ENCODE data around the gene LRP6.

DNA sequence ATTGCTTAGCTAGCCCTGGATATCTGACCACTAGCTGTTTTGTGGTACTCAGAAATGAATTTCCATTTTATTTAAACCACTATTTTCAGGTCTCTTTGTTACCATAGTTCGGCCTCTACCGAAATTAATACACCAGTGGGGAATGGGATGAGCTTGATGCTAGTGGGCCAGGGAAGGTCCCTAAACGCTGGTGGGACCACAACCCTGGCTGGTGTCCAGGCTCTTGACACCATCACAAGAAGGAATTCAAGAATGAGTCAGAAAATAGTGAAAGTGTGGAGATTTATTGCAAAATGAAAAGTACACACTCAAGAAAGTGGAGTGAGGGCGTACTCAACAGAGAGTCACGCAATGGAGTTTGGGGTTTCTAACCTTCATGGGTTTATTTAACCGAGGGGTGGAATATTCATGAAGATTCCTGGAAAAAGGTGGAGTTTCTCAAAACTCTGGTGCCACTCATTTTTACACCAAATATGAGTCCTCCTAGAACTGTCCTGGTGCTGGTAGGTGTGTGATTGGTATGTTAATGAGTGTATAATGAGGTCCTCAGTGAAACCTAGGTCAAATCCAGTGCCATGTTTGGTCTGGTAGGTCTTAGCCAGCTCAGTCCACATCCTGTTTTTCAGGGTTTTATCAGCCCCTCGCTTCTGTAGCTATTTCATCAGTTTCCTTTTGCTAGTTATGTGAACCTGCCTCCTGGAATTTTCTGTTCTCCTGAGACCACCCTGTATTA lies 38.9 kb upstream of the LRP6 start:
- TF ChIP-seq, protein P1, sequence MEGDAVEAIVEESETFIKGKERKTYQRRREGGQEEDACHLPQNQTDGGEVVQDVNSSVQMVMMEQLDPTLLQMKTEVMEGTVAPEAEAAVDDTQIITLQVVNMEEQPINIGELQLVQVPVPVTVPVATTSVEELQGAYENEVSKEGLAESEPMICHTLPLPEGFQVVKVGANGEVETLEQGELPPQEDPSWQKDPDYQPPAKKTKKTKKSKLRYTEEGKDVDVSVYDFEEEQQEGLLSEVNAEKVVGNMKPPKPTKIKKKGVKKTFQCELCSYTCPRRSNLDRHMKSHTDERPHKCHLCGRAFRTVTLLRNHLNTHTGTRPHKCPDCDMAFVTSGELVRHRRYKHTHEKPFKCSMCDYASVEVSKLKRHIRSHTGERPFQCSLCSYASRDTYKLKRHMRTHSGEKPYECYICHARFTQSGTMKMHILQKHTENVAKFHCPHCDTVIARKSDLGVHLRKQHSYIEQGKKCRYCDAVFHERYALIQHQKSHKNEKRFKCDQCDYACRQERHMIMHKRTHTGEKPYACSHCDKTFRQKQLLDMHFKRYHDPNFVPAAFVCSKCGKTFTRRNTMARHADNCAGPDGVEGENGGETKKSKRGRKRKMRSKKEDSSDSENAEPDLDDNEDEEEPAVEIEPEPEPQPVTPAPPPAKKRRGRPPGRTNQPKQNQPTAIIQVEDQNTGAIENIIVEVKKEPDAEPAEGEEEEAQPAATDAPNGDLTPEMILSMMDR (IDR thresholded peaks at IDR 0.05): no peak
- no peak for TF ChIP-seq POLR2AphosphoS5 (IDR thresholded peaks at IDR 0.05; ENCODE audit: low read depth, low read length)
- TF ChIP-seq, protein P2, sequence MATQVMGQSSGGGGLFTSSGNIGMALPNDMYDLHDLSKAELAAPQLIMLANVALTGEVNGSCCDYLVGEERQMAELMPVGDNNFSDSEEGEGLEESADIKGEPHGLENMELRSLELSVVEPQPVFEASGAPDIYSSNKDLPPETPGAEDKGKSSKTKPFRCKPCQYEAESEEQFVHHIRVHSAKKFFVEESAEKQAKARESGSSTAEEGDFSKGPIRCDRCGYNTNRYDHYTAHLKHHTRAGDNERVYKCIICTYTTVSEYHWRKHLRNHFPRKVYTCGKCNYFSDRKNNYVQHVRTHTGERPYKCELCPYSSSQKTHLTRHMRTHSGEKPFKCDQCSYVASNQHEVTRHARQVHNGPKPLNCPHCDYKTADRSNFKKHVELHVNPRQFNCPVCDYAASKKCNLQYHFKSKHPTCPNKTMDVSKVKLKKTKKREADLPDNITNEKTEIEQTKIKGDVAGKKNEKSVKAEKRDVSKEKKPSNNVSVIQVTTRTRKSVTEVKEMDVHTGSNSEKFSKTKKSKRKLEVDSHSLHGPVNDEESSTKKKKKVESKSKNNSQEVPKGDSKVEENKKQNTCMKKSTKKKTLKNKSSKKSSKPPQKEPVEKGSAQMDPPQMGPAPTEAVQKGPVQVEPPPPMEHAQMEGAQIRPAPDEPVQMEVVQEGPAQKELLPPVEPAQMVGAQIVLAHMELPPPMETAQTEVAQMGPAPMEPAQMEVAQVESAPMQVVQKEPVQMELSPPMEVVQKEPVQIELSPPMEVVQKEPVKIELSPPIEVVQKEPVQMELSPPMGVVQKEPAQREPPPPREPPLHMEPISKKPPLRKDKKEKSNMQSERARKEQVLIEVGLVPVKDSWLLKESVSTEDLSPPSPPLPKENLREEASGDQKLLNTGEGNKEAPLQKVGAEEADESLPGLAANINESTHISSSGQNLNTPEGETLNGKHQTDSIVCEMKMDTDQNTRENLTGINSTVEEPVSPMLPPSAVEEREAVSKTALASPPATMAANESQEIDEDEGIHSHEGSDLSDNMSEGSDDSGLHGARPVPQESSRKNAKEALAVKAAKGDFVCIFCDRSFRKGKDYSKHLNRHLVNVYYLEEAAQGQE (IDR thresholded peaks at IDR 0.05; ENCODE audit: insufficient read depth in 1 of 2, low read depth in 2 of 2, low read length in 1 of 2): no peak

All from Panc1 (cell line).